Heart right ventricle (tissue), 16 donors: ENCODE measurements around the gene ITGB5. TPM values are rescaled to one million over a fixed set of nuclear protein-coding genes. Genes with fewer than 3 reads are reported as not detected.

Experiments used
- ATAC-seq, 8 donors: fragments of 200-7000 bp; cut with Tn5 transposase; one replicate each; pipeline ENCODE4 v1.9.1; 2020; ENCODE audit warnings: mild to moderate bottlenecking in 8 of 8, moderate library complexity in 8 of 8, moderate number of reproducible peaks in 1 of 8
- DNase-seq, 2 donors: peaks; one replicate each; pipeline ENCODE4 v3.0.0-alpha.2; 2020
- H3K27ac ChIP-seq, 10 donors: fragments of 200-600 bp; sonication (generic) in 2 of 10; one replicate each; pipeline versions ENCODE4 v1.5.0 to v1.8.0; 2020 to 2022; ENCODE audit warnings: mild to moderate bottlenecking in 3 of 10
- H3K27me3 ChIP-seq, 7 donors: fragments of 200-600 bp; one replicate each; pipeline ENCODE4 v1.8.0; 2021 to 2022; ENCODE audit warnings: mild to moderate bottlenecking in 2 of 7
- H3K36me3 ChIP-seq, 9 donors: fragments of 200-600 bp; sonication (generic) in 1 of 9; one replicate each; pipeline versions ENCODE4 v1.5.0 to v1.8.0; 2020 to 2022; ENCODE audit warnings: mild to moderate bottlenecking in 2 of 9
- H3K4me1 ChIP-seq, 9 donors: fragments of 200-600 bp; sonication (generic) in 1 of 9; one replicate each; pipeline versions ENCODE4 v1.5.0 to v1.8.0; 2020 to 2022; ENCODE audit warnings: mild to moderate bottlenecking in 4 of 9
- H3K4me3 ChIP-seq, 10 donors: fragments of 200-600 bp; sonication (generic) in 2 of 10; one replicate each; pipeline versions ENCODE4 v1.5.0 to v1.8.0; 2020 to 2022; ENCODE audit warnings: mild to moderate bottlenecking in 7 of 10, moderate library complexity in 2 of 10
- H3K9me3 ChIP-seq, 11 donors: fragments of 200-600 bp in 10 of 11; sonication (generic) in 2 of 11; one replicate each; pipeline versions ENCODE4 v1.5.0 to v1.8.0; 2013 to 2022; ENCODE audit warnings: mild to moderate bottlenecking in 2 of 11, control low read depth in 1 of 11, moderate library complexity in 1 of 11
- CTCF ChIP-seq, 9 donors: fragments of 200-600 bp; sonication (generic) in 2 of 9; IDR thresholded peaks; one replicate each; pipeline versions ENCODE4 v1.5.0 to v1.8.0; 2021 to 2022; ENCODE audit warnings: antibody characterized with exemption in 9 of 9, mild to moderate bottlenecking in 5 of 9, moderate library complexity in 1 of 9
- WGBS, 2 donors: extraction: QIAGEN DNeasy Blood & Tissue Kit; methylation state at CpG; one replicate each; pipeline ENCODE4 v1.1.7; 2013; ENCODE audit warnings: inconsistent platforms in 1 of 2; 5-methylcytosine and 5-hydroxymethylcytosine counted together
- intact Hi-C, 10 donors: fragments of 100-400 bp; cut with DNase I; formaldehyde crosslinking; loops; one replicate each; pipeline versions ENCODE4 v1.11.1 to v1.14.2; 2022
- polyA plus RNA-seq, 2 donors: library from polyadenylated mRNA; stranded (reverse); fragments of 200-250 nt; gene quantifications; one replicate each; pipeline ENCODE4 v1.2.3, GENCODE V29; 2013
- total RNA-seq, 10 donors: library from RNA; stranded (reverse); fragmentation: NEBNext Ultra II Directional in 3 of 10; extraction: Animal tissue kit (Norgen Biotek cat#: 25700) in 3 of 10; gene quantifications; one replicate each; pipeline versions ENCODE4 v1.2.1 to v1.2.4, GENCODE V29; 2021 to 2023
- donor health status: Arrhythmogenic right ventricular cardiomyopathy.
- donor health status: ischemic (EF 13 %, LVEDD 7.1; RV severe dilation, severe dysfunction).
- donor health status: healthy with polysubstance abuse.
- donor health status: DM: no; HTN: yes; CAD: no.
- donor health status: DM: no; HTN: no; CAD: no.
- donor health status: ischemic (EF 25% LVEDD 6.9; RV normal size, moderate dysfunction).
- donor health status: ischemic (EF 25% LVEDD 5.7; RV mildly dilated, moderate dysfunction).
- donor health status: healthy.
- donor health status: DM: yes; HTN: yes; CAD: no.
- donor health status: Ischemic cardiomyopathy.
- donor health status: ischemic (EF 35%, LVEDD 5.7; RV mildly dilated, moderate dysfunction).
- donor health status: nonischemic (EF 11% LVEDD 7.7; RV severe dilation, severe dysfunction).
- donor health status: DM: yes; HTN: yes; CAD: no.
- donor health status: PGD.
- donor health status: ischemic (EF 29% LVEDD 5.4; RV normal size, mild dysfunction).
- donor health status: nonischemic (EF 23%, LVEDD 6.1; RV moderate dilation, normal function).

Gene ITGB5
- total and polyA plus RNA-seq, 12 donors = 18.5 to 154 (median 108) TPM

DNA sequence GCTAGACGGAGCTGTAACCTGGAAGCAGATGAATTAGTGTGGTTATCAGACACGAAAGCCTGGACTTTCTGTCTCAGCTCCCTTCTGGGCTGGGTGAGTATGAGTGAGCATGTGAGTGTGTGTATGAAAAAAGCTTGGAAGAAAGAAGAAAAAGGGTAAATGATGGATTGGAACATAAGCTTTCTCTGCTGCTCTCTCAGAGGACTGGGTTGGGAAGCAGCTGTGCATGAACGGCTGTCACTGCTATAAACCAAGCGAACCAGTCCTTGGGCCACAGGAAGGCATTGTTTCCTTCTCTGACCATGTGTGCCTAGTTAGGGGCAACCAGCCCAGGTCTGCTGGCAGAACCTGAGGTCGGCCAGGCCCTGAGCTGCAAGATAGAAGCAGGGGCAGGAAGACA lies 119.9 kb downstream of the ITGB5 start:
- intact Hi-C loops = loop anchor here in 3 of 10 donors (10.0 kb wide), 2 partner anchors 228 to 398 kb away; no protein-coding TSS in a partner anchor

GRCh38 chr3:124766113-124767095 lies 120.8 kb downstream of the ITGB5 start:
- 94 to 96% methylated on average over 16 of the region's 16 CpGs for WGBS, 2 donors
- intact Hi-C loops = loop anchor here in 3 of 10 donors (10.0 kb wide), 2 partner anchors 228 to 398 kb away; no protein-coding TSS in a partner anchor

More for the DNA sequence above, 119.9 kb downstream of the ITGB5 start:
- no peak for DNase-seq
- no peak for ATAC-seq
- Histone ChIP-seq H3K4me3 (no peak overlapping the region), H3K4me1 (peaks cover 11 to 36% (median 28%) of the 10 kb centered on the region in 9 donors), H3K27ac (no peak overlapping the region), H3K36me3 (peaks cover 0 to 80% (median 48%) of the 10 kb centered on the region in 9 donors), H3K27me3 (no peaks in the 10 kb centered on the region), H3K9me3 (no peaks in the 10 kb centered on the region)
- WGBS, 2 donors = 86 to 94% methylated on average over 5 of the region's 5 CpGs
- TF ChIP-seq CTCF (IDR thresholded peaks at IDR 0.05) = no peak

GRCh38 chr3:124765197-124765840 lies 121.8 kb downstream of the ITGB5 start:
- H3K4me1 ChIP-seq = peaks cover under 1 to 34% (median 23%) of the 10 kb centered on the region in 9 donors
- no peaks in the 10 kb centered on the region for H3K27me3 ChIP-seq
- no peak overlapping the region for H3K4me3 ChIP-seq
- H3K27ac ChIP-seq = no peak overlapping the region
- intact Hi-C loops = loop anchor here in 3 of 10 donors (10.0 kb wide), 2 partner anchors 229 to 399 kb away; no protein-coding TSS in a partner anchor
- TF ChIP-seq CTCF (IDR thresholded peaks at IDR 0.05) = no peak
- no peak for DNase-seq
- peaks cover 0 to 80% (median 48%) of the 10 kb centered on the region in 9 donors for H3K36me3 ChIP-seq
- ATAC-seq = no peak
- WGBS, 2 donors = 84 to 88% methylated on average over 5 of the region's 5 CpGs
- H3K9me3 ChIP-seq = no peaks in the 10 kb centered on the region

More at GRCh38 chr3:124766113-124767095, 120.8 kb downstream of the ITGB5 start:
- Histone ChIP-seq H3K4me1 (peaks cover 3 to 34% (median 26%) of the 10 kb centered on the region in 9 donors), H3K36me3 (peaks cover 0 to 80% (median 48%) of the 10 kb centered on the region in 9 donors), H3K9me3 (no peaks in the 10 kb centered on the region), H3K27me3 (no peaks in the 10 kb centered on the region), H3K4me3 (no peak overlapping the region), H3K27ac (no peak overlapping the region)
- TF ChIP-seq CTCF (IDR thresholded peaks at IDR 0.05) = no peak
- ATAC-seq (no peak), DNase-seq (no peak)

DNA sequence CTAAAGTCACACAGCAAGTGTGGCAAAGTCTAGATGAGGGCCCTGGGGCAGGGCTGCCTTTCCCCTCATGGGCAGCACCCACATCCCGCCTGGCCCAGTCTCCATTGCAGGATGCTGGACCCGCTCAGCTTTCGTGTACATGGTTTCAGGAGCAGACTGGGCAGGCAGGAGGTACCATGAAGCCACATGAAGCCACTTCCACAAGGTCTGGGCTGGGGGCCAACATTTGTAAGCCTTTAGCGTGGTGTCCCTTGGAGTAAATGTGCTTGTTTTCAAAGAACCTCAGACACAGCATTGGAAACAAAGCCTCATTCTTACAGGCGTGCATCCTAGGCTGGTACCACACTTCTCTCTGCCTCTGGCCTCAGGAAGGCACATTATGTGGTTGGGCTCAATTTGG lies 122.4 kb downstream of the ITGB5 start:
- no peak for TF ChIP-seq CTCF (IDR thresholded peaks at IDR 0.05)
- DNase-seq (no peak), ATAC-seq (no peak)
- intact Hi-C loops = loop anchor here in 4 of 10 donors (5.0 to 10.0 kb wide), 3 partner anchors 223 to 400 kb away; no protein-coding TSS in a partner anchor
- WGBS, 2 donors = 74 to 76% methylated on average over 5 of the region's 5 CpGs
- Histone ChIP-seq H3K27ac (no peak overlapping the region), H3K27me3 (no peaks in the 10 kb centered on the region), H3K9me3 (no peaks in the 10 kb centered on the region), H3K4me1 (peaks cover 0 to 29% (median 22%) of the 10 kb centered on the region in 9 donors), H3K36me3 (peaks cover 0 to 74% (median 48%) of the 10 kb centered on the region in 9 donors), H3K4me3 (no peak overlapping the region)
